SK-N-SH treated with all-trans-retinoic acid at 6 μM for 48 hours (cell line): ENCODE results near the gene ZNF423.

Source experiments
- ATAC-seq: fragments of 200-7000 bp; cut with Tn5 transposase; 3 replicates; pipeline ENCODE4 v1.9.1; 2020; ENCODE audit warnings: mild to moderate bottlenecking, moderate library complexity
- ARNTL ChIP-seq: fragments of 450-650 bp; formaldehyde crosslinking; IDR thresholded peaks from 2 replicates; pipeline ENCODE4 v1.5.0; 2020; ENCODE audit warnings: low read depth, mild to moderate bottlenecking, moderate library complexity, borderline replicate concordance
- BACH2 ChIP-seq: fragments of 250-450 bp; sonication (Bioruptor Pico); IDR thresholded peaks from 2 replicates; pipeline ENCODE4 v1.9.0; 2021; ENCODE audit warnings: mild to moderate bottlenecking, borderline replicate concordance
- CREB5 ChIP-seq: fragments of 250-450 bp; sonication (Bioruptor Pico); IDR thresholded peaks from 2 replicates; pipeline ENCODE4 v1.5.1; 2020; ENCODE audit warnings: low read depth, mild to moderate bottlenecking, moderate library complexity
- CSDC2 ChIP-seq: fragments of 250-450 bp; sonication (Bioruptor Pico); IDR thresholded peaks from 2 replicates; pipeline ENCODE4 v1.5.0; 2020; ENCODE audit warnings: mild to moderate bottlenecking, moderate library complexity
- ESRRG ChIP-seq: fragments of 250-450 bp; sonication (Bioruptor Pico); IDR thresholded peaks from 2 replicates; pipeline ENCODE4 v1.6.1; 2021; ENCODE audit warnings: mild to moderate bottlenecking
- GLIS3 ChIP-seq: fragments of 250-450 bp; sonication (Bioruptor Pico); IDR thresholded peaks from 2 replicates; pipeline ENCODE4 v1.5.0; 2020; ENCODE audit warnings: mild to moderate bottlenecking, moderate library complexity
- ISL1 ChIP-seq: fragments of 250-450 bp; sonication (Bioruptor Pico); IDR thresholded peaks from 2 replicates; pipeline ENCODE4 v2.1.2; 2022; ENCODE audit warnings: mild to moderate bottlenecking, moderate library complexity
- OSR1 ChIP-seq: fragments of 250-450 bp; sonication (Bioruptor Pico); IDR thresholded peaks from 2 replicates; pipeline ENCODE4 v1.8.0; 2022; ENCODE audit warnings: moderate library complexity, mild to moderate bottlenecking, inconsistent platforms
- PATZ1 ChIP-seq: fragments of 250-450 bp; sonication (Bioruptor Pico); IDR thresholded peaks from 2 replicates; pipeline ENCODE4 v1.8.0; 2020; ENCODE audit warnings: mild to moderate bottlenecking, moderate library complexity, borderline replicate concordance
- POU6F1 ChIP-seq: fragments of 250-450 bp; sonication (Bioruptor Pico); IDR thresholded peaks from 2 replicates; pipeline ENCODE4 v1.8.0; 2021; ENCODE audit warnings: low read depth, mild to moderate bottlenecking, moderate library complexity, borderline replicate concordance
- SNAI2 ChIP-seq: fragments of 250-450 bp; sonication (Bioruptor Pico); IDR thresholded peaks from 2 replicates; pipeline ENCODE4 v1.5.0; 2020; ENCODE audit warnings: mild to moderate bottlenecking, moderate library complexity
- TOX ChIP-seq: fragments of 250-450 bp; sonication (Bioruptor Pico); IDR thresholded peaks from 2 replicates; pipeline ENCODE4 v1.8.0; 2021; ENCODE audit warnings: mild to moderate bottlenecking, moderate library complexity, borderline replicate concordance
- TSHZ2 ChIP-seq: fragments of 250-450 bp; sonication (Bioruptor Pico); IDR thresholded peaks from 2 replicates; pipeline ENCODE4 v1.5.0; 2020; ENCODE audit warnings: mild to moderate bottlenecking, moderate library complexity
- ZC3H10 ChIP-seq: fragments of 250-450 bp; sonication (Bioruptor Pico); IDR thresholded peaks from 2 replicates; pipeline ENCODE4 v1.5.1; 2021; ENCODE audit warnings: mild to moderate bottlenecking, moderate library complexity
- ZFP30 ChIP-seq: fragments of 450-650 bp; formaldehyde crosslinking; IDR thresholded peaks from 2 replicates; pipeline ENCODE4 v1.5.0; 2022; ENCODE audit warnings: mild to moderate bottlenecking, moderate library complexity
- ZNF565 ChIP-seq: fragments of 450-650 bp; formaldehyde crosslinking; conservative IDR thresholded peaks from 2 replicates; pipeline ENCODE4 v1.5.0; 2020; ENCODE audit warnings: low read depth, mild to moderate bottlenecking, moderate library complexity
- ZNF70 ChIP-seq: fragments of 450-650 bp; formaldehyde crosslinking; IDR thresholded peaks from 2 replicates; pipeline ENCODE4 v1.5.0; 2020; ENCODE audit warnings: mild to moderate bottlenecking, moderate library complexity
- ZNF8 ChIP-seq: fragments of 450-650 bp; formaldehyde crosslinking; IDR thresholded peaks from 2 replicates; pipeline ENCODE4 v1.5.0; 2020; ENCODE audit warnings: mild to moderate bottlenecking, moderate library complexity

Gene ZNF423

GRCh38 chr16:49672753-49673152, 183.2 kb downstream of the ZNF423 start (continued):
- TF ChIP-seq TOX (no peak), ZC3H10 (CRISPR knock-in tag) (no peak), ZNF70 (CRISPR knock-in tag) (no peak), ARNTL (CRISPR knock-in tag) (no peak)
- TF ChIP-seq, all 23 proteins: peak for 0

- TF ChIP-seq SNAI2 (CRISPR knock-in tag) (no peak), TSHZ2 (no peak), ESRRG (CRISPR knock-in tag) (no peak), TOX (no peak), BACH2 (no peak), ZNF8 (no peak), GLIS3 (no peak), POU6F1 (CRISPR knock-in tag) (no peak), PATZ1 (CRISPR knock-in tag) (no peak)
- ATAC-seq = no peak
Observed at GRCh38 chr16:49671333-49671732, 184.6 kb downstream of the ZNF423 start.

GRCh38 chr16:49670627-49671026, 185.3 kb downstream of the ZNF423 start:
- ATAC-seq = no peak
- TF ChIP-seq ZFP30 (CRISPR knock-in tag) = no peak
- no peak for TF ChIP-seq ISL1 (CRISPR knock-in tag)
- no peak for TF ChIP-seq ARNTL (CRISPR knock-in tag)
- no peak for TF ChIP-seq CREB5 (CRISPR knock-in tag)
- TF ChIP-seq BACH2 = no peak
- no peak for TF ChIP-seq ZNF8
- TF ChIP-seq OSR1 (CRISPR knock-in tag) = no peak

GRCh38 chr16:49665482-49666230, 190.3 kb downstream of the ZNF423 start:
- TF ChIP-seq PATZ1 (CRISPR knock-in tag) (no peak), ZFP30 (CRISPR knock-in tag) (no peak), ISL1 (CRISPR knock-in tag) (no peak), TSHZ2 (no peak), ZNF8 (no peak), ZNF565 (CRISPR knock-in tag) (no peak), CSDC2 (CRISPR knock-in tag) (no peak), ESRRG (CRISPR knock-in tag) (no peak), ZNF70 (CRISPR knock-in tag) (no peak)
- ATAC-seq = no peak
